Transverse colon (tissue), 4 donors: ENCODE data around the gene MACROH2A2. TPM values are rescaled to one million over a fixed set of nuclear protein-coding genes. Genes with fewer than 3 reads are reported as not detected.

Experiments used
- DNase-seq: peaks from one replicate; pipeline ENCODE4 v3.0.0-alpha.2; 2019
- H3K27ac ChIP-seq, 4 donors: fragments of 200-600 bp; sonication (generic); 2 replicates each; pipeline ENCODE4 v1.5.1; 2016 to 2018; ENCODE audit warnings: inconsistent platforms in 4 of 4
- H3K27me3 ChIP-seq: fragments of 200-600 bp; sonication (generic); 2 replicates; pipeline ENCODE4 v1.5.1; 2017; ENCODE audit warnings: inconsistent platforms
- H3K36me3 ChIP-seq, 4 donors: fragments of 200-600 bp; sonication (generic); 2 replicates each; pipeline ENCODE4 v1.5.1; 2017 to 2019; ENCODE audit warnings: inconsistent platforms in 4 of 4
- H3K4me1 ChIP-seq, 4 donors: fragments of 200-600 bp; sonication (generic); 2 replicates each; pipeline ENCODE4 v1.5.1; 2017 to 2020; ENCODE audit warnings: inconsistent platforms in 4 of 4
- H3K4me3 ChIP-seq, 4 donors: fragments of 200-600 bp; sonication (generic); 1 replicate in 1 of 4; 2 replicates in 3 of 4; pipeline versions ENCODE4 v1.5.1 to v1.6.1; 2017 to 2019; ENCODE audit warnings: inconsistent platforms in 4 of 4
- H3K9me3 ChIP-seq, 2 donors: fragments of 200-600 bp; sonication (generic); 2 replicates each; pipeline ENCODE4 v1.5.1; 2017 to 2019; ENCODE audit warnings: inconsistent platforms in 2 of 2
- EP300 ChIP-seq: sonication (generic); formaldehyde crosslinking; IDR thresholded peaks from one replicate; pipeline ENCODE4 v1.6.1; 2017; ENCODE audit warnings: antibody characterized with exemption, low read depth
- POLR2A ChIP-seq: fragments of 450-650 bp; IDR thresholded peaks from one replicate; pipeline ENCODE4 v1.6.1; 2016; ENCODE audit warnings: antibody characterized with exemption, mild to moderate bottlenecking, moderate library complexity
- POLR2AphosphoS5 ChIP-seq, 3 donors: sonication (generic); formaldehyde crosslinking; IDR thresholded peaks; one replicate each; pipeline ENCODE4 v1.6.1; 2016; ENCODE audit warnings: antibody characterized with exemption in 3 of 3
- WGBS, 2 donors: methylation state at CpG; one replicate each; pipeline ENCODE4 v1.1.5; 2018; ENCODE audit warnings: low coverage in 1 of 2; 5-methylcytosine and 5-hydroxymethylcytosine counted together
- in situ Hi-C, 4 donors: fragments of 200-750 bp; cut with MboI; loops; one replicate each; pipeline versions ENCODE4 v1.15.0 to v1.15.1; 2017; ENCODE audit warnings: low sequenced_read_pairs in 3 of 4, low pct_ligation_motif_present in 1 of 4, low pct_unique_long_range_greater_than_20kb in 1 of 4
- intact Hi-C: fragments of 100-400 bp; cut with DNase I; formaldehyde crosslinking; loops from one replicate; pipeline ENCODE4 v1.15.1; 2023; ENCODE audit warnings: low total_unique reads
- total RNA-seq, 4 donors: library from RNA; depleted of rRNA; stranded (reverse); fragments of >200 nt; gene quantifications; one replicate each; pipeline ENCODE4 v1.1.0, GENCODE V29; 2016
- TF ChIP-seq, protein P1 (sequence below), 5 experiments: fragments of 200-600 bp in 3 of 5; fragments of 450-650 bp in 2 of 5; sonication (generic) in 3 of 5; IDR thresholded peaks; 1 replicate in 2 of 5; 2 replicates in 3 of 5; pipeline ENCODE4 v1.5.1; 2016 to 2017; ENCODE audit warnings: antibody characterized with exemption in 5 of 5, inconsistent platforms in 3 of 5, mild to moderate bottlenecking in 2 of 5, moderate library complexity in 1 of 5

The MACROH2A2 gene
- total RNA-seq, 4 donors from 2014 or later, result 1.6 to 8.6 (median 7.8) TPM

DNA sequence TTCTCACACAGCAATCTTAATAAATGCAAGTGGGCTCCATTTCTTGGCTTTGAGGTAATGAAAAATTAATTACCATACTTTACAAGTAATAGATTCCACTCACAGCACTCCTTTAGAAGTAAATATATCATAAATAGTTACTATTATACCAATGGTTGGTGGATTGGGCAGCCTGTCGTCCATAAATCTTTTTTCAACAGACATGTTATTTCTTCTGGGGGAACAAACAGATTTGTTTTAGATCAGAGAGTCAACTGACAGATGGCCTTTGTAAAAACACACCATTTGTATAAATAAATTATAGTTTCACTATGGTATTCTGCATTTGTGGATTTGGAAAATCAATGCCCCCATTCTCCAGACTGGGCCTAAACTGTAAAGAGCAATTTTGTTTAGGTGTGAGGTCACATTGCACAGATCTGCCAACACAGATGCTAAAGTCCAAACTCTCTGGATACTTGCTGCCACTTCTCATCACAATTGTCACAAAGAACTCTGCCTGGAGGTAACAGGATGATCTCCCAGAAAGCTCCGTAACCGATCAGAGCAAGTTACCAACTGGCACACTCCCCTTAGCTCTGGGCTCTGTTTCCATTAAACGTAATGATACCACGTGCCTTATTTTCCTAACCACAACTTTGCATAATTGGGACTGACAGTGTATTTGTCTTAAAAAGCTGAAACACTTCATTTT lies 4.5 kb upstream of the MACROH2A2 start:
- WGBS, 2 donors, result 72 to 80% methylated on average over 5 of the region's 5 CpGs
- no peaks in the 10 kb centered on the region for H3K36me3 ChIP-seq
- H3K9me3 ChIP-seq, result no peaks in the 10 kb centered on the region
- DNase-seq, result no peak
- H3K4me1 ChIP-seq, result peaks cover 0 to 7% (median 3%) of the 10 kb centered on the region in 4 donors
- no peak for TF ChIP-seq EP300
- TF ChIP-seq POLR2AphosphoS5 (IDR thresholded peaks at IDR 0.05), result no peak
- TF ChIP-seq, protein P1, sequence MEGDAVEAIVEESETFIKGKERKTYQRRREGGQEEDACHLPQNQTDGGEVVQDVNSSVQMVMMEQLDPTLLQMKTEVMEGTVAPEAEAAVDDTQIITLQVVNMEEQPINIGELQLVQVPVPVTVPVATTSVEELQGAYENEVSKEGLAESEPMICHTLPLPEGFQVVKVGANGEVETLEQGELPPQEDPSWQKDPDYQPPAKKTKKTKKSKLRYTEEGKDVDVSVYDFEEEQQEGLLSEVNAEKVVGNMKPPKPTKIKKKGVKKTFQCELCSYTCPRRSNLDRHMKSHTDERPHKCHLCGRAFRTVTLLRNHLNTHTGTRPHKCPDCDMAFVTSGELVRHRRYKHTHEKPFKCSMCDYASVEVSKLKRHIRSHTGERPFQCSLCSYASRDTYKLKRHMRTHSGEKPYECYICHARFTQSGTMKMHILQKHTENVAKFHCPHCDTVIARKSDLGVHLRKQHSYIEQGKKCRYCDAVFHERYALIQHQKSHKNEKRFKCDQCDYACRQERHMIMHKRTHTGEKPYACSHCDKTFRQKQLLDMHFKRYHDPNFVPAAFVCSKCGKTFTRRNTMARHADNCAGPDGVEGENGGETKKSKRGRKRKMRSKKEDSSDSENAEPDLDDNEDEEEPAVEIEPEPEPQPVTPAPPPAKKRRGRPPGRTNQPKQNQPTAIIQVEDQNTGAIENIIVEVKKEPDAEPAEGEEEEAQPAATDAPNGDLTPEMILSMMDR (IDR thresholded peaks at IDR 0.05), result no peak
- TF ChIP-seq POLR2A, result no peak
- peaks cover 29% of the 10 kb centered on the region for H3K27me3 ChIP-seq
- H3K27ac ChIP-seq, result no peak overlapping the region
- in situ Hi-C loops, result no loop called here
- intact Hi-C loops, result no loop called here
- no peak overlapping the region for H3K4me3 ChIP-seq

DNA sequence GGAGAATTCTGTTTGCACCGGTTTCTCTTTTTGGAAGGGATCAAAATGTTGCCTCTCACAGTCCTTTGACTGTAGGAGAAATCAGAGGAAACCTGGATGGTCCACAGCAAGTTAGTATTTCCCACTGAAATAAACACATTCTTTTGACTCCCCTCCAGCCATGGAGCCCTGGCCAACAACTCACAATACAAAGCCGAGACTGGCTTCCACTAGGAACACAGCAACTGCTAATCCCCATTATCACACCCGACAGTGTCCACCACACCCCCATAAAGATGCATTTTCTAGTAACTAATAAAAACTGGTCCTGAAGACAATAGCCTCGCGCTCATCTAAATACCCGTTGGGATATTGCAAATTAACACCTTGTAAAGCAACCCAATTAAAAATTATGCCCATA lies 798 bp upstream of the MACROH2A2 start:
- no peaks in the 10 kb centered on the region for H3K9me3 ChIP-seq
- intact Hi-C loops (no loop called here), in situ Hi-C loops (no loop called here)
- TF ChIP-seq EP300, result no peak
- TF ChIP-seq, protein P1 (IDR thresholded peaks at IDR 0.05), result no peak
- TF ChIP-seq POLR2AphosphoS5 (IDR thresholded peaks at IDR 0.05), result no peak
- TF ChIP-seq POLR2A, result no peak
- 33 to 54% methylated on average over 5 to 6 of the region's 6 CpGs for WGBS, 2 donors
- no peaks in the 10 kb centered on the region for H3K36me3 ChIP-seq
- peaks cover 0 to 14% (median 5%) of the 10 kb centered on the region in 4 donors for H3K4me1 ChIP-seq
- no peak for DNase-seq
- H3K27ac ChIP-seq, result no peak overlapping the region
- H3K4me3 ChIP-seq, result peak overlapping the region in 2 of 4 donors; percentile 63 to 79
- peaks cover 30% of the 10 kb centered on the region for H3K27me3 ChIP-seq

DNA sequence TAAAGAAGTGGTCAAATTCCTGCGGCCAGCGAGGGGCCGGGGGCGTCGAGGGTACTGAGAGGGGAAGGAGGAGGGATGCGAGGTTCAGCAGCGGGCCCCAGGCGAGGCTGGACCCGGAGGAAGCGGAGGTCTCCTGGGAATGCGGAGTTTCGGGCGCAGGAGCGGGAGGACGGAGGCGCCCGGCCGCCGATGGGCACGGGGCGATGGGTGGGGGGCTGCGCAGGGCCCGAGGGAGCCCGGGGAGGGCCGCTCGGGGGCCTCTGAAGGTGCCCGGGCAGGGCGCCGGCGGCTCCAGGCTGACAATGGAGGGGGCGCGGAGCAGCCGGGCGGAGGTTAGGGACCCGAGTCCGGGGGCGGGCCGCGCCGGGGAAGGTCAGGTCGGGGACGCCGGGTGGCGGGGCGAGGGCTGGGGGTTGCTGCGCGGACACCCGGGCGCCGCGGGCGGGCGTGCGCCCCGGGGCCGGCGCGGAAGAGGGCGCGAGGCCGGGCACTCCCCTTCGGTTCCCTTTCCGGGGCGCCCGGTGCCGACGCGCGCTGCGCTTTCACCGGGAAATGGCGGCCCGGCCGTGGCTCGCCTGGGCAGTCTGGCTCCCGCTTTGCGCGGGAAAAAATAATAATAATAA lies 683 bp downstream of the MACROH2A2 start:
- Histone ChIP-seq H3K4me3 (peak overlapping the region; percentile 33 to 82 (median 71)), H3K27ac (peak overlapping the region; percentile 59 to 78 (median 70)), H3K4me1 (peaks cover 0 to 14% (median 5%) of the 10 kb centered on the region in 4 donors), H3K36me3 (no peaks in the 10 kb centered on the region), H3K27me3 (peaks cover 30% of the 10 kb centered on the region), H3K9me3 (no peaks in the 10 kb centered on the region)
- in situ Hi-C loops, result no loop called here
- TF ChIP-seq, protein P1 (IDR thresholded peaks at IDR 0.05), result no peak
- TF ChIP-seq POLR2A, result no peak
- TF ChIP-seq POLR2AphosphoS5 (IDR thresholded peaks at IDR 0.05), result no peak
- no peak for TF ChIP-seq EP300
- no peak for DNase-seq
- intact Hi-C loops, result no loop called here
- WGBS, 2 donors, result 1% methylated on average over 51 of the region's 78 CpGs; no CpG with 5 or more reads in 1 of the 2 donors

DNA sequence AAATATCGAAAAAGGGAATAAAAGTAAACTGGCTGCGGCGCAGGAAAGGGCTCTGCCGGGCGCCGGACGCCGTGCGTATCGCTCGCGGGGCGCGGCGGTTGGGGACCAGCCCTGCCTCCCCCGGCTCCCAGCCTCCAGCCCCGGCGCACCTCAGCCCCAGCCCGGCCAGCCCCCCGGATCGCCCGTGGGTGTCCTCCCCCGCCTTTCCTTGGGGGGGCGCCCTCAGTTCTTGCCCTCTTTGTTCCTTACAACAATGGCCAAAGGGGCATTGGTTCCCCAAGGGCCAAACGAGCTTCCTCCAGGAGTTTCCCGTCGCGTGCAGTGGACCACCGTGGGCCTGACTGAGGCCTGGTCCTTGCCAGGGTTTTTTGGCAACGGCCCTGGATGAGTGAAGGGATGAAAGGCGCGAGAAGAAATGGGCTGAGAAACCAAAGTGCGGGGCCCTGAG lies 1.2 kb downstream of the MACROH2A2 start:
- no peaks in the 10 kb centered on the region for H3K36me3 ChIP-seq
- in situ Hi-C loops (no loop called here), intact Hi-C loops (no loop called here)
- peaks cover 30% of the 10 kb centered on the region for H3K27me3 ChIP-seq
- no peaks in the 10 kb centered on the region for H3K9me3 ChIP-seq
- H3K4me1 ChIP-seq, result peaks cover 0 to 14% (median 5%) of the 10 kb centered on the region in 4 donors
- peak overlapping the region; percentile 31 to 82 (median 71) for H3K4me3 ChIP-seq
- no peak for TF ChIP-seq EP300
- TF ChIP-seq, protein P1 (IDR thresholded peaks at IDR 0.05), result peak in 1 of 5 experiments; percentile 12
- 11% methylated on average over 32 of the region's 33 CpGs; no CpG with 5 or more reads in 1 of the 2 donors for WGBS, 2 donors
- peak overlapping the region; percentile 59 to 78 (median 70) for H3K27ac ChIP-seq
- peak; percentile 23 for DNase-seq
